IMR-90 (cell line): ENCODE data around the gene SCFD2. TPM values are rescaled to one million over a fixed set of nuclear protein-coding genes. Genes with fewer than 3 reads are reported as not detected.
A peak's percentile ranks its signal among the peaks of the same experiment; 100 is the strongest.

Experiments used
- ATAC-seq: fragments of 200-7000 bp; cut with Tn5 transposase; 2 replicates; pipeline ENCODE4 v1.9.1; 2020; ENCODE audit warnings: low read depth, mild to moderate bottlenecking, moderate library complexity
- BruUV-seq: library from RNA; stranded (reverse); fragments of 400-500 nt; replicated peaks from 2 replicates; lab custom pipeline; 2021; lab: Mats Ljungman, UMichigan
- CTCF ChIA-PET: fragments of 300-600 bp; formaldehyde crosslinking; extraction: SDS; loops from one replicate; lab custom pipeline; 2021; ENCODE audit warnings: antibody characterized with exemption; lab: Yijun Ruan, JAX
- POLR2A ChIA-PET: fragments of 300-600 bp; sonication (Branson Sonifier 250); formaldehyde crosslinking; loops from one replicate; lab custom pipeline; 2022; ENCODE audit warnings: antibody characterized with exemption; ENCODE audit not compliant: unreplicated experiment; lab: Charles Lee
- DNase-seq: peaks from one replicate; pipeline ENCODE4 v3.0.0; 2013
- H2AFZ ChIP-seq: replicated peaks from 2 replicates; pipeline ENCODE3; 2013; ENCODE audit warnings: low read length, mild to moderate bottlenecking; ENCODE audit not compliant: poor library complexity
- H2AK5ac ChIP-seq: 2 replicates; pipeline ENCODE4 v1.6.1; 2013; ENCODE audit warnings: low read depth, low read length, inconsistent platforms
- H2AK9ac ChIP-seq: replicated peaks from 2 replicates; pipeline ENCODE3; 2013; ENCODE audit warnings: mild to moderate bottlenecking, low read depth, low read length, moderate library complexity; ENCODE audit not compliant: poor library complexity
- H2BK120ac ChIP-seq: 2 replicates; pipeline ENCODE4 v1.6.1; 2013; ENCODE audit warnings: low read depth, low read length, inconsistent platforms
- H2BK15ac ChIP-seq: 3 replicates; pipeline ENCODE4 v1.6.1; 2013; ENCODE audit warnings: low read depth, low read length, inconsistent platforms
- H2BK20ac ChIP-seq: 2 replicates; pipeline ENCODE4 v1.6.1; 2013; ENCODE audit warnings: low read depth, mild to moderate bottlenecking, inconsistent platforms, low read length, moderate library complexity
- H2BK5ac ChIP-seq: 2 replicates; pipeline ENCODE4 v1.6.1; 2013; ENCODE audit warnings: mild to moderate bottlenecking, low read depth, low read length, inconsistent platforms; ENCODE audit not compliant: poor library complexity, severe bottlenecking
- H3K14ac ChIP-seq: replicated peaks from 2 replicates; pipeline ENCODE4 v1.6.1; 2013; ENCODE audit warnings: low read depth, low read length, inconsistent platforms
- H3K18ac ChIP-seq: 2 replicates; pipeline ENCODE4 v1.6.1; 2013; ENCODE audit warnings: low read depth, low read length, control low read depth
- H3K23ac ChIP-seq: 2 replicates; pipeline ENCODE4 v1.6.1; 2013; ENCODE audit warnings: low read depth, low read length, inconsistent platforms
- H3K27ac ChIP-seq: 2 replicates; pipeline ENCODE4 v1.5.1; 2013; ENCODE audit warnings: mild to moderate bottlenecking, control low read depth, low read length; ENCODE audit not compliant: insufficient read depth
- H3K27me3 ChIP-seq: 2 replicates; pipeline ENCODE4 v1.6.1; 2013; ENCODE audit warnings: low read length; ENCODE audit not compliant: control insufficient read depth, insufficient read depth
- H3K36me3 ChIP-seq: 2 replicates; pipeline ENCODE4 v1.6.1; 2013; ENCODE audit warnings: low read length, mixed read lengths; ENCODE audit not compliant: control insufficient read depth, insufficient read depth
- H3K4ac ChIP-seq: 2 replicates; pipeline ENCODE4 v1.6.1; 2013; ENCODE audit warnings: low read depth, low read length, inconsistent platforms
- H3K4me1 ChIP-seq: 2 replicates; pipeline ENCODE4 v1.6.1; 2013; ENCODE audit warnings: low read length, mixed read lengths; ENCODE audit not compliant: control insufficient read depth, insufficient read depth
- H3K4me2 ChIP-seq: 2 replicates; pipeline ENCODE4 v1.6.1; 2013; ENCODE audit warnings: low read depth, mild to moderate bottlenecking, control low read depth, low read length, moderate library complexity
- H3K4me3 ChIP-seq: 2 replicates; pipeline ENCODE4 v1.5.1; 2013; ENCODE audit warnings: low read depth, mild to moderate bottlenecking, control low read depth, low read length, moderate library complexity; ENCODE audit not compliant: insufficient read depth
- H3K56ac ChIP-seq: 2 replicates; pipeline ENCODE4 v1.6.1; 2013; ENCODE audit warnings: low read length, inconsistent platforms; ENCODE audit not compliant: insufficient read depth; ENCODE audit errors: extremely low read depth
- H3K79me1 ChIP-seq, 2 experiments: 2 replicates each; pipeline ENCODE4 v1.6.1; 2013; ENCODE audit warnings: low read length in 2 of 2, inconsistent platforms in 1 of 2, low read depth in 1 of 2
- H3K9ac ChIP-seq: 2 replicates; pipeline ENCODE4 v1.6.1; 2013; ENCODE audit warnings: low read depth, low read length, control low read depth
- H3K9me1 ChIP-seq: 2 replicates; pipeline ENCODE4 v1.6.1; 2013; ENCODE audit warnings: low read length, inconsistent platforms; ENCODE audit not compliant: insufficient read depth
- H3K9me3 ChIP-seq: 2 replicates; pipeline ENCODE4 v1.6.1; 2013; ENCODE audit warnings: low read length; ENCODE audit not compliant: control insufficient read depth, insufficient read depth
- H4K20me1 ChIP-seq: 2 replicates; pipeline ENCODE4 v1.6.1; 2013; ENCODE audit warnings: low read length, inconsistent platforms; ENCODE audit not compliant: insufficient read depth
- H4K5ac ChIP-seq: 2 replicates; pipeline ENCODE4 v1.6.1; 2013; ENCODE audit warnings: mild to moderate bottlenecking, low read depth, low read length, control low read depth
- H4K8ac ChIP-seq, 2 experiments: 2 replicates each; pipeline ENCODE4 v1.6.1; 2013; ENCODE audit warnings: low read depth in 2 of 2, low read length in 2 of 2, control low read depth in 1 of 2, inconsistent platforms in 1 of 2
- H4K91ac ChIP-seq: 2 replicates; pipeline ENCODE4 v1.6.1; 2013; ENCODE audit warnings: low read depth, low read length, inconsistent platforms; ENCODE audit not compliant: insufficient read depth
- BHLHE40 ChIP-seq: fragments of 150-350 bp; IDR thresholded peaks from 2 replicates; pipeline ENCODE4 v1.6.1; 2016; ENCODE audit warnings: mild to moderate bottlenecking, low read depth, low read length
- CEBPB ChIP-seq: IDR thresholded peaks from 2 replicates; pipeline ENCODE4 v1.6.1; 2012; ENCODE audit warnings: low read depth, low read length, improper control_type of control experiment
- CHD1 ChIP-seq: IDR thresholded peaks from 2 replicates; pipeline ENCODE4 v1.6.1; 2012; ENCODE audit warnings: low read depth, low read length, improper control_type of control experiment
- CTCF ChIP-seq: conservative IDR thresholded peaks from 2 replicates; pipeline ENCODE4 v1.5.1; 2012; ENCODE audit warnings: mild to moderate bottlenecking, low read depth, low read length, improper control_type of control experiment
- ELK1 ChIP-seq: fragments of 150-350 bp; IDR thresholded peaks from 2 replicates; pipeline ENCODE4 v1.6.1; 2016; ENCODE audit warnings: low read depth, mild to moderate bottlenecking, low read length, moderate library complexity, borderline replicate concordance
- FOS ChIP-seq: fragments of 150-350 bp; IDR thresholded peaks from 2 replicates; pipeline ENCODE4 v1.6.1; 2016; ENCODE audit warnings: low read depth, low read length
- MAZ ChIP-seq: IDR thresholded peaks from 2 replicates; pipeline ENCODE4 v1.6.1; 2012; ENCODE audit warnings: low read depth, mild to moderate bottlenecking, low read length, improper control_type of control experiment, moderate library complexity, borderline replicate concordance
- MXI1 ChIP-seq: IDR thresholded peaks from 2 replicates; pipeline ENCODE4 v1.6.1; 2012; ENCODE audit warnings: low read depth, mild to moderate bottlenecking, low read length, moderate library complexity, borderline replicate concordance
- NFE2L2 ChIP-seq: fragments of 150-350 bp; IDR thresholded peaks from 2 replicates; pipeline ENCODE4 v1.6.1; 2016; ENCODE audit warnings: low read depth, mild to moderate bottlenecking, low read length
- POLR2A ChIP-seq: IDR thresholded peaks from 2 replicates; pipeline ENCODE4 v1.6.1; 2012; ENCODE audit warnings: mild to moderate bottlenecking, low read depth, low read length
- RAD21 ChIP-seq: IDR thresholded peaks from 2 replicates; pipeline ENCODE4 v1.6.1; 2012; ENCODE audit warnings: low read length, improper control_type of control experiment
- RCOR1 ChIP-seq: IDR thresholded peaks from 2 replicates; pipeline ENCODE4 v1.6.1; 2012; ENCODE audit warnings: mild to moderate bottlenecking, low read length, improper control_type of control experiment; ENCODE audit not compliant: insufficient replicate concordance
- RFX5 ChIP-seq: IDR thresholded peaks from 2 replicates; pipeline ENCODE4 v1.8.0; 2012; ENCODE audit warnings: low read depth, mild to moderate bottlenecking, low read length, moderate library complexity
- SMC3 ChIP-seq: fragments of 150-350 bp; IDR thresholded peaks from 2 replicates; pipeline ENCODE4 v1.6.1; 2016; ENCODE audit warnings: low read depth, mild to moderate bottlenecking, antibody characterized with exemption, low read length, moderate library complexity
- dilution Hi-C: fragments of 300-500 bp; cut with HindIII; formaldehyde crosslinking; loops from one replicate; pipeline ENCODE4 v1.14.3; 2018; ENCODE audit warnings: low sequenced_read_pairs; ENCODE audit not compliant: unreplicated experiment
- in situ Hi-C: fragments of 300-500 bp; cut with MboI; formaldehyde crosslinking; loops from 3 replicates; pipeline ENCODE4 v1.14.3; 2019; ENCODE audit warnings: low sequenced_read_pairs, inconsistent platforms, mixed read lengths
- intact Hi-C: fragments of 100-400 bp; cut with micrococcal nuclease; formaldehyde crosslinking; loops from 2 replicates; pipeline ENCODE4 v1.10.0; 2022
- polyA plus RNA-seq, 3 experiments: library from polyadenylated mRNA; depleted of rRNA; stranded (reverse); fragments of >200 nt; gene quantifications; 2 replicates each; pipeline ENCODE4 v1.2.3, GENCODE V29; 2012; ENCODE audit warnings: low replicate concordance in 1 of 3
- total RNA-seq: library from RNA; depleted of rRNA; stranded (reverse); fragments of >200 nt; gene quantifications from 2 replicates; pipeline ENCODE4 v1.2.3, GENCODE V29; 2012

Gene SCFD2
- total and polyA plus RNA-seq, 2 of the 4 experiments (the other 2 are of a cell fraction) = 18.9 to 62.4 TPM

GRCh38 chr4:52943677-52944076 is 422.2 kb downstream of the SCFD2 start:
- H3K18ac ChIP-seq = no peak overlapping the region
- TF ChIP-seq MAZ (no peak), CTCF (no peak), RCOR1 (no peak), FOS (no peak), ELK1 (no peak), RFX5 (no peak), POLR2A (no peak), SMC3 (no peak), RAD21 (no peak), MXI1 (no peak), CHD1 (no peak), NFE2L2 (no peak), BHLHE40 (no peak), CEBPB (no peak)
- no peak overlapping the region for H3K4me2 ChIP-seq
- BruUV-seq = no TSS peak
- no peak overlapping the region for H4K91ac ChIP-seq
- H3K9me1 ChIP-seq = peaks cover 3% of the 10 kb centered on the region; the same call in 1 of the 2 replicates
- no peak overlapping the region for H3K56ac ChIP-seq
- H2AK9ac ChIP-seq = no peak overlapping the region
- in situ Hi-C loops (no loop called here), dilution Hi-C loops (no loop called here), intact Hi-C loops (no loop called here)
- no peak overlapping the region for H4K8ac ChIP-seq
- H3K79me1 ChIP-seq = no peaks in the 10 kb centered on the region
- H3K27me3 ChIP-seq = no peaks in the 10 kb centered on the region
- no peak overlapping the region for H2BK15ac ChIP-seq
- ATAC-seq = no peak
- no peak for DNase-seq
- H3K27ac ChIP-seq = no peak overlapping the region
- H4K20me1 ChIP-seq = no peaks in the 10 kb centered on the region
- CTCF ChIA-PET = interaction anchor here (1.1 to 2.0 kb wide), 2 partner anchors 8 to 32 kb away, joined by 3 to 6 read pairs; no protein-coding TSS in a partner anchor
- POLR2A ChIA-PET = no interaction called here
- H3K14ac ChIP-seq = 0 out of 2 replicates have a peak overlapping the region, but pooled peaks have one; percentile 32
- no peaks in the 10 kb centered on the region for H3K36me3 ChIP-seq
- no peaks in the 10 kb centered on the region for H3K9me3 ChIP-seq
- H3K23ac ChIP-seq = peak overlapping the region; percentile 49; the same call in 1 of the 2 replicates
- H3K4ac ChIP-seq = no peak overlapping the region
- no peak overlapping the region for H4K5ac ChIP-seq
- H2BK5ac ChIP-seq = no peak overlapping the region
- H2BK20ac ChIP-seq = no peak overlapping the region
- H3K9ac ChIP-seq = no peak overlapping the region
- no peak overlapping the region for H3K4me3 ChIP-seq
- 0 out of 2 replicates have a peak, but pooled peaks cover 2% of the 10 kb centered on the region for H3K4me1 ChIP-seq
- no peak overlapping the region for H2BK120ac ChIP-seq
- H2AFZ ChIP-seq = no peak overlapping the region
- H2AK5ac ChIP-seq = no peak overlapping the region; the same call in 1 of the 2 replicates
